Measurements from ENCODE around the gene CCDC201. TPM values are rescaled to one million over a fixed set of nuclear protein-coding genes. Genes with fewer than 3 reads are reported as not detected.
A peak's percentile ranks its signal among the peaks of the same experiment; 100 is the strongest.

CCDC201 gene
- total and polyA plus RNA-seq, 2 of the 4 experiments (the other 2 are of a cell fraction) = not detected

- no peak overlapping the region; the same call in 1 of the 2 replicates for H3K27ac ChIP-seq (ENCODE audit: insufficient read depth, low read length)
- peak overlapping the region; percentile 75 for H2AK9ac ChIP-seq (replicated peaks; ENCODE audit: low read depth, low read length, poor library complexity)
- peak overlapping the region; percentile 92 for H2AFZ ChIP-seq (replicated peaks; ENCODE audit: low read length, poor library complexity)
- H3K9me3 ChIP-seq (ENCODE audit: control insufficient read depth, insufficient read depth, low read length) = no peaks in the 10 kb centered on the region
- dilution Hi-C loops (cut with HindIII; ENCODE audit: low sequenced_read_pairs, unreplicated experiment) = no loop called here
- H3K4ac ChIP-seq (ENCODE audit: low read depth, low read length) = peak overlapping the region; percentile 29; the same call in 1 of the 2 replicates
- ATAC-seq (ENCODE audit: low read depth) (no peak), DNase-seq (no peak)
- H2BK20ac ChIP-seq (ENCODE audit: low read depth, low read length) = no peak overlapping the region
- H4K91ac ChIP-seq (ENCODE audit: insufficient read depth, low read depth, low read length) = no peak overlapping the region
- peaks cover 25% of the 10 kb centered on the region for H4K20me1 ChIP-seq (ENCODE audit: insufficient read depth, low read length)
- H3K9me1 ChIP-seq (ENCODE audit: insufficient read depth, low read length) = peaks cover 15% of the 10 kb centered on the region
- in situ Hi-C loops (cut with MboI; ENCODE audit: low sequenced_read_pairs) = loop anchor here (5.0 to 25.0 kb wide), 3 partner anchors 431 to 1166 kb away; no protein-coding TSS in a partner anchor
- BruUV-seq (replicated peaks) = no TSS peak
- peak overlapping the region; percentile 85 for H3K4me3 ChIP-seq (ENCODE audit: insufficient read depth, low read depth, low read length)
- H2AK5ac ChIP-seq (ENCODE audit: low read depth, low read length) = peak overlapping the region; percentile 5; the same call in 1 of the 2 replicates
- peaks cover 5% of the 10 kb centered on the region for H3K36me3 ChIP-seq (ENCODE audit: control insufficient read depth, insufficient read depth, low read length)
- peaks cover 17% of the 10 kb centered on the region for H3K4me1 ChIP-seq (ENCODE audit: control insufficient read depth, insufficient read depth, low read length)
- no peak overlapping the region for H3K23ac ChIP-seq (ENCODE audit: low read depth, low read length)
- H3K4me2 ChIP-seq (ENCODE audit: low read depth, low read length) = peak overlapping the region; percentile 74
- TF ChIP-seq CTCF (conservative IDR thresholded peaks at IDR 0.05; ENCODE audit: low read depth, low read length) = no peak
- no peak for TF ChIP-seq MXI1 (IDR thresholded peaks at IDR 0.05; ENCODE audit: borderline replicate concordance, low read depth, low read length)
- no peak for TF ChIP-seq FOS (IDR thresholded peaks at IDR 0.05; ENCODE audit: low read depth, low read length)
- no peak for TF ChIP-seq POLR2A (IDR thresholded peaks at IDR 0.05; ENCODE audit: low read depth, low read length)
- no peak for TF ChIP-seq SMC3 (IDR thresholded peaks at IDR 0.05; ENCODE audit: low read depth, low read length)
- no peak for TF ChIP-seq RCOR1 (IDR thresholded peaks at IDR 0.05; ENCODE audit: insufficient replicate concordance, low read length)
- TF ChIP-seq RFX5 (IDR thresholded peaks at IDR 0.05; ENCODE audit: low read depth, low read length) = no peak
- TF ChIP-seq MAZ (IDR thresholded peaks at IDR 0.05; ENCODE audit: borderline replicate concordance, low read depth, low read length) = no peak
- no peak for TF ChIP-seq BHLHE40 (IDR thresholded peaks at IDR 0.05; ENCODE audit: low read depth, low read length)
- TF ChIP-seq RAD21 (IDR thresholded peaks at IDR 0.05; ENCODE audit: low read length) = no peak
- TF ChIP-seq CHD1 (IDR thresholded peaks at IDR 0.05; ENCODE audit: low read depth, low read length) = no peak
- TF ChIP-seq ELK1 (IDR thresholded peaks at IDR 0.05; ENCODE audit: borderline replicate concordance, low read depth, low read length) = no peak
- no peak for TF ChIP-seq MAFK (IDR thresholded peaks at IDR 0.05; ENCODE audit: low read depth, low read length)
- TF ChIP-seq USF2 (IDR thresholded peaks at IDR 0.05; ENCODE audit: low read depth, low read length) = no peak
- no peak for TF ChIP-seq CEBPB (IDR thresholded peaks at IDR 0.05; ENCODE audit: low read depth, low read length)
- TF ChIP-seq NFE2L2 (IDR thresholded peaks at IDR 0.05; ENCODE audit: low read depth, low read length) = no peak
- H2BK15ac ChIP-seq (ENCODE audit: low read depth, low read length) = no peak overlapping the region
- no peak overlapping the region for H2BK5ac ChIP-seq (ENCODE audit: low read depth, low read length, poor library complexity, severe bottlenecking)
- no peak overlapping the region for H3K14ac ChIP-seq (replicated peaks; ENCODE audit: low read depth, low read length)
- intact Hi-C loops (cut with micrococcal nuclease) = loop anchor here (5.0 to 10.0 kb wide), 6 partner anchors 113 to 831 kb away; no protein-coding TSS in a partner anchor
- H3K9ac ChIP-seq (ENCODE audit: low read depth, low read length) = no peak overlapping the region; the same call in 1 of the 2 replicates
- no peak overlapping the region for H4K5ac ChIP-seq (ENCODE audit: low read depth, low read length)
- H3K79me1 ChIP-seq (ENCODE audit: low read depth in 1 of 2, low read length in 2 of 2) = peaks cover 12 to 23% of the 10 kb centered on the region in 2 experiments; a peak in 3 of 4 replicates
- peak overlapping the region in 1 of 2 experiments; percentile 11; a peak in 1 of 4 replicates for H4K8ac ChIP-seq (ENCODE audit: low read depth in 2 of 2, low read length in 2 of 2)
- no peaks in the 10 kb centered on the region for H3K27me3 ChIP-seq (ENCODE audit: control insufficient read depth, insufficient read depth, low read length)
- no peak overlapping the region for H3K18ac ChIP-seq (ENCODE audit: low read depth, low read length)
- peak overlapping the region; percentile 29; the same call in 1 of the 2 replicates for H2BK120ac ChIP-seq (ENCODE audit: low read depth, low read length)
- POLR2A ChIA-PET (ENCODE audit: unreplicated experiment) = interaction anchor here (0.7 kb wide), 1 partner anchor 132 kb away, joined by 3 read pairs; no protein-coding TSS in a partner anchor
- H3K56ac ChIP-seq (ENCODE audit: extremely low read depth, insufficient read depth, low read length) = no peak overlapping the region
- WGBS, 2 experiments (ENCODE audit: extremely low coverage in 2 of 2, insufficient read length in 1 of 2) = 10% methylated on average over 2 of the region's 31 CpGs; no CpG with 5 or more reads in 1 of the 2 experiments
- CTCF ChIA-PET = interaction anchor here (0.6 to 1.2 kb wide), 3 partner anchors 299 to 1198 kb away, joined by 3 to 4 read pairs (median 3); no protein-coding TSS in a partner anchor
Observed at GRCh38 chr7:45921381-45921698, 48.5 kb upstream of the CCDC201 start.

Measured in IMR-90 (cell line).